ENCODE data around the gene LENG1. TPM values are rescaled to one million over a fixed set of nuclear protein-coding genes. Genes with fewer than 3 reads are reported as not detected.

The LENG1 gene
- total and polyA plus RNA-seq, 2 experiments from 2014 or later, result 8.4 to 15.0 TPM

- WGBS (ENCODE audit: low lambda C conversion rate, missing lambda C conversion rate), result 92% methylated on average over 18 of the region's 21 CpGs
- Histone ChIP-seq H3K9me2 (replicated peaks; ENCODE audit: insufficient read depth) (no peaks in the 10 kb centered on the region), H3K4me2 (no peak overlapping the region), H3K4me1 (ENCODE audit: insufficient read depth) (peaks cover 3% of the 10 kb centered on the region), H2AFZ (no peak overlapping the region), H3K27ac (no peak overlapping the region), H4K20me1 (ENCODE audit: insufficient read depth, poor library complexity, severe bottlenecking) (no peaks in the 10 kb centered on the region), H3K4me3 (no peak overlapping the region), H3K9me3 (ENCODE audit: low read depth) (no peaks in the 10 kb centered on the region), H3K36me3 (replicated peaks; ENCODE audit: insufficient read depth, low read depth) (no peaks in the 10 kb centered on the region), H3K79me2 (peaks cover 19% of the 10 kb centered on the region), H3K27me3 (no peaks in the 10 kb centered on the region)
- DNase-seq (ENCODE audit: low spot score), result no peak
- TF ChIP-seq EZH2 (IDR thresholded peaks at IDR 0.05; ENCODE audit: borderline replicate concordance) (no peak), EZH2phosphoT487 (IDR thresholded peaks at IDR 0.05; ENCODE audit: low read depth, severe bottlenecking, unreplicated experiment) (no peak), CTCF (IDR thresholded peaks at IDR 0.05; ENCODE audit: poor library complexity) (no peak)
Observed at GRCh38 chr19:54107876-54108490, 51.5 kb downstream of the LENG1 start.

- no peak overlapping the region for H3K27ac ChIP-seq
- H3K4me2 ChIP-seq, result no peak overlapping the region
- no peak overlapping the region for H2AFZ ChIP-seq
- no peaks in the 10 kb centered on the region for H3K36me3 ChIP-seq (replicated peaks; ENCODE audit: insufficient read depth, low read depth)
- H3K4me1 ChIP-seq (ENCODE audit: insufficient read depth), result peaks cover 3% of the 10 kb centered on the region
- 84% methylated on average over 15 of the region's 15 CpGs for WGBS (ENCODE audit: low lambda C conversion rate, missing lambda C conversion rate)
- H3K9me3 ChIP-seq (ENCODE audit: low read depth), result no peaks in the 10 kb centered on the region
- TF ChIP-seq CTCF (IDR thresholded peaks at IDR 0.05; ENCODE audit: poor library complexity) (no peak), EZH2phosphoT487 (IDR thresholded peaks at IDR 0.05; ENCODE audit: low read depth, severe bottlenecking, unreplicated experiment) (no peak), EZH2 (IDR thresholded peaks at IDR 0.05; ENCODE audit: borderline replicate concordance) (no peak)
- no peaks in the 10 kb centered on the region for H3K9me2 ChIP-seq (replicated peaks; ENCODE audit: insufficient read depth)
- DNase-seq (ENCODE audit: low spot score), result no peak
- no peak overlapping the region for H3K4me3 ChIP-seq
- no peaks in the 10 kb centered on the region for H4K20me1 ChIP-seq (ENCODE audit: insufficient read depth, poor library complexity, severe bottlenecking)
- H3K27me3 ChIP-seq, result no peaks in the 10 kb centered on the region
- peaks cover 22% of the 10 kb centered on the region for H3K79me2 ChIP-seq
Observed at GRCh38 chr19:54106716-54107115, 52.8 kb downstream of the LENG1 start.

- no peak for DNase-seq (ENCODE audit: low spot score)
- no peaks in the 10 kb centered on the region for H3K36me3 ChIP-seq (replicated peaks; ENCODE audit: insufficient read depth, low read depth)
- no peak overlapping the region for H2AFZ ChIP-seq
- H3K27ac ChIP-seq, result no peak overlapping the region
- H4K20me1 ChIP-seq (ENCODE audit: insufficient read depth, poor library complexity, severe bottlenecking), result no peaks in the 10 kb centered on the region
- no peaks in the 10 kb centered on the region for H3K9me2 ChIP-seq (replicated peaks; ENCODE audit: insufficient read depth)
- H3K4me2 ChIP-seq, result no peak overlapping the region
- WGBS (ENCODE audit: low lambda C conversion rate, missing lambda C conversion rate), result 96% methylated on average over 10 of the region's 10 CpGs
- no peaks in the 10 kb centered on the region for H3K9me3 ChIP-seq (ENCODE audit: low read depth)
- peaks cover 22% of the 10 kb centered on the region for H3K79me2 ChIP-seq
- no peak for TF ChIP-seq CTCF (IDR thresholded peaks at IDR 0.05; ENCODE audit: poor library complexity)
- no peak for TF ChIP-seq EZH2phosphoT487 (IDR thresholded peaks at IDR 0.05; ENCODE audit: low read depth, severe bottlenecking, unreplicated experiment)
- H3K4me1 ChIP-seq (ENCODE audit: insufficient read depth), result peaks cover 3% of the 10 kb centered on the region
- no peaks in the 10 kb centered on the region for H3K27me3 ChIP-seq
- no peak overlapping the region for H3K4me3 ChIP-seq
Observed at GRCh38 chr19:54105796-54106195, 53.7 kb downstream of the LENG1 start.

Other genes with a start within 250 kb of the LENG1 start
- 0.13 TPM in 1 of 2 replicates, not detected in the other for gene CACNG8, start 196.8 kb downstream of the LENG1 start, total RNA-seq
- 0.06 TPM in 1 of 2 replicates, not detected in the other for gene CACNG8, start 196.8 kb downstream of the LENG1 start, polyA plus RNA-seq
- 0.23 and 0.32 TPM in 2 replicates for gene CACNG6, start 168.1 kb downstream of the LENG1 start, total RNA-seq
- 0.35 TPM in 1 of 2 replicates, not detected in the other for gene CACNG6, start 168.1 kb downstream of the LENG1 start, polyA plus RNA-seq
- gene VSTM1, start 95.8 kb downstream of the LENG1 start, total RNA-seq, result not detected in 2 replicates
- not detected in 2 replicates for gene VSTM1, start 95.8 kb downstream of the LENG1 start, polyA plus RNA-seq
- not detected in 2 replicates for gene TARM1, start 78.4 kb downstream of the LENG1 start, total RNA-seq
- gene TARM1, start 78.4 kb downstream of the LENG1 start, polyA plus RNA-seq, result not detected in 2 replicates
- 0.48 TPM in 1 of 2 replicates, not detected in the other for gene OSCAR, start 58.9 kb downstream of the LENG1 start, total RNA-seq
- 0.16 and 0.43 TPM in 2 replicates for gene OSCAR, start 58.9 kb downstream of the LENG1 start, polyA plus RNA-seq
- gene NDUFA3, start 56.9 kb downstream of the LENG1 start, total RNA-seq, result 10.5 and 13.9 TPM in 2 replicates
- 247 and 285 TPM in 2 replicates for gene NDUFA3, start 56.9 kb downstream of the LENG1 start, polyA plus RNA-seq
- gene TFPT, start 44.1 kb downstream of the LENG1 start, total RNA-seq, result 12.8 and 14.7 TPM in 2 replicates
- gene TFPT, start 44.1 kb downstream of the LENG1 start, polyA plus RNA-seq, result 25.2 and 25.9 TPM in 2 replicates
- gene PRPF31, start 44.0 kb downstream of the LENG1 start, total RNA-seq, result 44.5 and 59.7 TPM in 2 replicates
- gene PRPF31, start 44.0 kb downstream of the LENG1 start, polyA plus RNA-seq, result 77.6 and 82.3 TPM in 2 replicates
- 11.6 and 12.0 TPM in 2 replicates for gene CNOT3, start 22.0 kb downstream of the LENG1 start, total RNA-seq
- gene CNOT3, start 22.0 kb downstream of the LENG1 start, polyA plus RNA-seq, result 49.3 and 50.1 TPM in 2 replicates
- 29.4 and 40.3 TPM in 2 replicates for gene TMC4, start 13.4 kb upstream of the LENG1 start, total RNA-seq
- 94.4 and 101 TPM in 2 replicates for gene TMC4, start 13.4 kb upstream of the LENG1 start, polyA plus RNA-seq
- gene MBOAT7, start 29.9 kb upstream of the LENG1 start, total RNA-seq, result 73.8 and 93.5 TPM in 2 replicates
- gene MBOAT7, start 29.9 kb upstream of the LENG1 start, polyA plus RNA-seq, result 179 and 199 TPM in 2 replicates
- 66.9 and 77.6 TPM in 2 replicates for gene TSEN34, start 31.6 kb upstream of the LENG1 start, total RNA-seq
- 100.0 and 105 TPM in 2 replicates for gene TSEN34, start 31.6 kb upstream of the LENG1 start, polyA plus RNA-seq
- gene RPS9, start 41.1 kb upstream of the LENG1 start, total RNA-seq, result 1,843 and 2,161 TPM in 2 replicates
- 415 and 465 TPM in 2 replicates for gene RPS9, start 41.1 kb upstream of the LENG1 start, polyA plus RNA-seq
- gene LILRB3, start 63.3 kb upstream of the LENG1 start, total RNA-seq, result 0.24 TPM in 1 of 2 replicates, not detected in the other
- 1.4 and 1.7 TPM in 2 replicates for gene LILRB3, start 63.3 kb upstream of the LENG1 start, polyA plus RNA-seq
- 0.28 TPM in 1 of 2 replicates, not detected in the other for gene LILRA6, start 83.1 kb upstream of the LENG1 start, total RNA-seq
- gene LILRA6, start 83.1 kb upstream of the LENG1 start, polyA plus RNA-seq, result 0.13 and 0.36 TPM in 2 replicates
- 0.16 and 0.80 TPM in 2 replicates for gene LILRB5, start 97.6 kb upstream of the LENG1 start, total RNA-seq
- gene LILRB5, start 97.6 kb upstream of the LENG1 start, polyA plus RNA-seq, result 1.3 and 1.6 TPM in 2 replicates
- gene LILRB2, start 121.4 kb upstream of the LENG1 start, total RNA-seq, result not detected in 2 replicates
- 0.09 TPM in 1 of 2 replicates, not detected in the other for gene LILRB2, start 121.4 kb upstream of the LENG1 start, polyA plus RNA-seq
- gene LILRA5, start 153.4 kb upstream of the LENG1 start, total RNA-seq, result not detected in 2 replicates
- not detected in 2 replicates for gene LILRA5, start 153.4 kb upstream of the LENG1 start, polyA plus RNA-seq
- not detected in 2 replicates for gene LILRA4, start 179.4 kb upstream of the LENG1 start, total RNA-seq
- not detected in 2 replicates for gene LILRA4, start 179.4 kb upstream of the LENG1 start, polyA plus RNA-seq
- gene LAIR1, start 205.2 kb upstream of the LENG1 start, total RNA-seq, result 0.20 and 3.9 TPM in 2 replicates
- 1.8 and 2.2 TPM in 2 replicates for gene LAIR1, start 205.2 kb upstream of the LENG1 start, polyA plus RNA-seq

Measured in hepatocyte (in vitro differentiated cells).